GM12864 (cell line): ENCODE results near the gene SMAD1.
A peak's percentile ranks its signal among the peaks of the same experiment; 100 is the strongest.

Experiments used
- DNase-seq: peaks from one replicate; pipeline ENCODE4 v3.0.0-alpha.2; 2011; ENCODE audit warnings: low read depth
- H3K4me3 ChIP-seq: 2 replicates; pipeline ENCODE4 v1.5.1; 2011; ENCODE audit warnings: mild to moderate bottlenecking, low read depth, low read length, control low read depth
- CTCF ChIP-seq: IDR thresholded peaks from 2 replicates; pipeline ENCODE4 v1.5.1; 2011; ENCODE audit warnings: low read depth, mild to moderate bottlenecking, moderate library complexity, low read length, control low read depth, inconsistent platforms; ENCODE audit errors: missing control alignments

The SMAD1 gene

GRCh38 chr4:145521282-145521681 is 39.6 kb downstream of the SMAD1 start:
- TF ChIP-seq CTCF: no peak
- H3K4me3 ChIP-seq: peak overlapping the region; percentile 11; the same call in 1 of the 2 replicates
- DNase-seq: no peak

GRCh38 chr4:145523117-145523516 is 41.5 kb downstream of the SMAD1 start:
- DNase-seq: no peak
- H3K4me3 ChIP-seq: no peak overlapping the region
- no peak for TF ChIP-seq CTCF

GRCh38 chr4:145524552-145524951 is 42.9 kb downstream of the SMAD1 start:
- TF ChIP-seq CTCF: no peak
- DNase-seq: no peak
- H3K4me3 ChIP-seq: peak overlapping the region; percentile 12; the same call in 1 of the 2 replicates

- no peak for DNase-seq
Observed at GRCh38 chr4:145525291-145525740, 43.7 kb downstream of the SMAD1 start.

DNA sequence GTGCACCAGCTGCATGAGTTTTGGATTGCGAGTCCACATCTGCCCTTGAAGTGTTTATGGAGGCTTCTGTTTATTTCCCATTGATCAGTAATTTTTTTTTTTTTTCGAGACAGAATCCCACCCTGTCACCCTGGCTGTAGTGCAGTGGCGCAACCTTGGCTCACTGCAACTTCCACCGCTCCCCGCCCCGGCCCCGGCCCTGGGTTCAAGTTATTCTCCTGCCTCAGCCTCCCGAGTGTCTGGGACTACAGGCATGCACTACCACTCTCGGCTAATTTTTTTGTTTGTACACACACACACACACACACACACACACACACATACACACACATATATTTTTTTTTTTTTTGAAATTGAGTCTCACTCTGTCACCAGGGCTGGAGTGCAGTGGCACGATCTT is 46.1 kb downstream of the SMAD1 start:
- no peak for TF ChIP-seq CTCF
- no peak for DNase-seq
- no peak overlapping the region for H3K4me3 ChIP-seq

More at GRCh38 chr4:145525291-145525740, 43.7 kb downstream of the SMAD1 start:
- no peak overlapping the region; the same call in 1 of the 2 replicates for H3K4me3 ChIP-seq
- no peak for TF ChIP-seq CTCF

GRCh38 chr4:145528601-145529000 is 46.9 kb downstream of the SMAD1 start:
- H3K4me3 ChIP-seq: no peak overlapping the region
- no peak for TF ChIP-seq CTCF
- DNase-seq: no peak

DNA sequence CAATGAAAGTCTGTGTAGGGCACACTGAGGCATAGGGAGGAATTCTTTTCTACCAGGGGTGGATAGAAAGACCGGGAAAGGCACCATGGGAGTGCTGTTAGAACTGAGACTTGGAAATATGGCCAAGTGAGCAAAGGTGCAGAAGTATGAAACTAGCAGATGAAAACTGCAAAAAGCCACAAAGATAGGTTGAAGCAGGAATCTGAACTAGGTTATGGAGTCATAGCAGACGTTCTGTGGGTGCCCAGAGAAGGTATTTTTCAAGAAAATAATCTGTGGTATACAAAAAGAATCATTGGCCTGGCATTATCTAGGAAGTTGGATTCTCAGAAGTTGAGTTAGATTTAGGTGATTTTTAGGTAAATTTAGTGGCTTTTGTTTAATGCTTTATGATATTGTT is 48.5 kb downstream of the SMAD1 start:
- no peak for DNase-seq
- H3K4me3 ChIP-seq: no peak overlapping the region
- TF ChIP-seq CTCF: no peak
